ENCODE results near the gene SMIM13.

- TF ChIP-seq, protein P1, sequence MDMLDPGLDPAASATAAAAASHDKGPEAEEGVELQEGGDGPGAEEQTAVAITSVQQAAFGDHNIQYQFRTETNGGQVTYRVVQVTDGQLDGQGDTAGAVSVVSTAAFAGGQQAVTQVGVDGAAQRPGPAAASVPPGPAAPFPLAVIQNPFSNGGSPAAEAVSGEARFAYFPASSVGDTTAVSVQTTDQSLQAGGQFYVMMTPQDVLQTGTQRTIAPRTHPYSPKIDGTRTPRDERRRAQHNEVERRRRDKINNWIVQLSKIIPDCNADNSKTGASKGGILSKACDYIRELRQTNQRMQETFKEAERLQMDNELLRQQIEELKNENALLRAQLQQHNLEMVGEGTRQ (IDR thresholded peaks at IDR 0.05) = no peak
- TF ChIP-seq ATOH8 (CRISPR knock-in tag; IDR thresholded peaks at IDR 0.05; ENCODE audit: low read depth) (no peak), CTCF (IDR thresholded peaks at IDR 0.05) (no peak), MYC (IDR thresholded peaks at IDR 0.05; ENCODE audit: borderline replicate concordance, low read length) (no peak), KDM5A (IDR thresholded peaks at IDR 0.05) (no peak), ESRRA (IDR thresholded peaks at IDR 0.05; ENCODE audit: borderline replicate concordance, low read length) (no peak), POLR2A (IDR thresholded peaks at IDR 0.05; ENCODE audit: low read length) (no peak), E2F6 (IDR thresholded peaks at IDR 0.05; ENCODE audit: borderline replicate concordance, low read depth) (no peak), REST (IDR thresholded peaks at IDR 0.05) (no peak)
- TF ChIP-seq, protein P2, sequence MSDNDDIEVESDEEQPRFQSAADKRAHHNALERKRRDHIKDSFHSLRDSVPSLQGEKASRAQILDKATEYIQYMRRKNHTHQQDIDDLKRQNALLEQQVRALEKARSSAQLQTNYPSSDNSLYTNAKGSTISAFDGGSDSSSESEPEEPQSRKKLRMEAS (IDR thresholded peaks at IDR 0.05) = no peak
Measured at GRCh38 chr6:11097476-11097875, 3.8 kb downstream of the SMIM13 start.

Measured in A549 (cell line).